Esophagus muscularis mucosa (tissue), 3 donors: Measurements from ENCODE around the gene HINT3.

ENCODE experiments used
- CTCF ChIP-seq, 3 experiments: fragments of 200-600 bp in 2 of 3; fragments of 450-650 bp in 1 of 3; sonication (generic) in 2 of 3; IDR thresholded peaks; one replicate each; pipeline ENCODE4 v1.5.1; 2017 to 2019; ENCODE audit warnings: antibody characterized with exemption in 3 of 3, mild to moderate bottlenecking in 2 of 3, moderate library complexity in 1 of 3
- POLR2A ChIP-seq: fragments of 450-650 bp; IDR thresholded peaks from one replicate; pipeline ENCODE4 v1.6.1; 2017; ENCODE audit warnings: antibody characterized with exemption, moderate library complexity, mild to moderate bottlenecking, low read depth

GRCh38 chr6:125930765-125931418 lies 25.7 kb upstream of the HINT3 start:
- no peak for TF ChIP-seq POLR2A
- no peak for TF ChIP-seq CTCF (IDR thresholded peaks at IDR 0.05)
